GM12874 (cell line): ENCODE data around the gene ZCCHC2.

ENCODE experiments used
- CTCF ChIP-seq: IDR thresholded peaks from 2 replicates; pipeline ENCODE4 v1.5.1; 2011; ENCODE audit warnings: low read depth, mild to moderate bottlenecking, control low read depth, low read length, moderate library complexity; ENCODE audit not compliant: insufficient read depth

The ZCCHC2 gene

GRCh38 chr18:62590799-62591590 lies 68.2 kb downstream of the ZCCHC2 start:
- no peak for TF ChIP-seq CTCF

- no peak for TF ChIP-seq CTCF
These were observed 73.5 kb downstream of the ZCCHC2 start for GRCh38 chr18:62596145-62597005.

- TF ChIP-seq CTCF, result no peak
These were observed 79.0 kb downstream of the ZCCHC2 start for GRCh38 chr18:62601871-62602270.

- TF ChIP-seq CTCF, result no peak
These were observed 79.9 kb downstream of the ZCCHC2 start for GRCh38 chr18:62602706-62603105.

- TF ChIP-seq CTCF, result no peak
These were observed 80.4 kb downstream of the ZCCHC2 start for GRCh38 chr18:62603211-62603610.

GRCh38 chr18:62603979-62604378 lies 81.2 kb downstream of the ZCCHC2 start:
- TF ChIP-seq CTCF, result no peak

- TF ChIP-seq CTCF, result no peak
These were observed 82.9 kb downstream of the ZCCHC2 start for GRCh38 chr18:62605685-62606084.
